Measurements from ENCODE around the gene RPTOR. TPM values are rescaled to one million over a fixed set of nuclear protein-coding genes. Genes with fewer than 3 reads are reported as not detected.

Gene RPTOR
- total RNA-seq, 4 donors from 2014 or later = 34.1 to 65.8 (median 43.6) TPM

- no peaks in the 10 kb centered on the region for H3K9me3 ChIP-seq
- WGBS = 96% methylated on average over 12 of the region's 12 CpGs
- no peaks in the 10 kb centered on the region for H3K36me3 ChIP-seq
- H3K4me1 ChIP-seq = peaks cover 0 to 7% (median 0%) of the 10 kb centered on the region in 4 donors
- H3K27me3 ChIP-seq = no peaks in the 10 kb centered on the region
- TF ChIP-seq POLR2A (IDR thresholded peaks at IDR 0.05; ENCODE audit: low read depth) (no peak), CTCF (IDR thresholded peaks at IDR 0.05) (no peak), EP300 (IDR thresholded peaks at IDR 0.05) (no peak)
- intact Hi-C loops (cut with DNase I) = no loop called here
- no peak for DNase-seq (ENCODE audit: extremely low spot score)
- H3K27ac ChIP-seq (replicated peaks in 1 of 4) = no peak overlapping the region
- no peak overlapping the region for H3K4me3 ChIP-seq
Measured at GRCh38 chr17:80608326-80608725, 63.7 kb downstream of the RPTOR start.

- H3K27me3 ChIP-seq = no peaks in the 10 kb centered on the region
- 91% methylated on average over 5 of the region's 5 CpGs for WGBS
- intact Hi-C loops (cut with DNase I) = no loop called here
- no peak for DNase-seq (ENCODE audit: extremely low spot score)
- no peak overlapping the region for H3K27ac ChIP-seq (replicated peaks in 1 of 4)
- no peaks in the 10 kb centered on the region for H3K36me3 ChIP-seq
- no peaks in the 10 kb centered on the region for H3K9me3 ChIP-seq
- no peak overlapping the region for H3K4me3 ChIP-seq
- no peak for TF ChIP-seq EP300 (IDR thresholded peaks at IDR 0.05)
- no peak for TF ChIP-seq POLR2A (IDR thresholded peaks at IDR 0.05; ENCODE audit: low read depth)
- TF ChIP-seq CTCF (IDR thresholded peaks at IDR 0.05) = no peak
- no peak for TF ChIP-seq POLR2AphosphoS5 (IDR thresholded peaks at IDR 0.05)
- H3K4me1 ChIP-seq = peaks cover 0 to 2% (median 0%) of the 10 kb centered on the region in 4 donors
Measured at GRCh38 chr17:80609757-80610156, 65.1 kb downstream of the RPTOR start.

DNA sequence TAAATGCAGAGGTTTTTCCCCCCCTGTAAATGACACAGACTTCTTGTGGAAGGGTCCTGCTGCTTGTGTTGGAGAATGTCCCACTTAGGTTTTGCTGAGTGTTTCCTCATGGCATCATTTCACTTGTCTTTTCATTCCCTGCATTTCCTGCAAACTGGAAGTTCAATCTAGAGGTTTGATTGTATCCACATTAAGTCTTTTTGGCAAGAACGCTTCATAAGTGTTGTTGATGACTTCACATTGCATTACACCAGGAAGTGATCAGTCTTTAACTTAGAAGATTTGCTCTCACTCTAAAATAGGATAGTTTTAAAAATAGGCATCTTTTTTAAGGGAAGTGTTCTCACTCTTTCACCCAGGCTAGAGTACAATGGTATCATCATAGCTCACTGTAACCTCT, 67.2 kb downstream of the RPTOR start:
- no peak for DNase-seq (ENCODE audit: extremely low spot score)
- Histone ChIP-seq H3K36me3 (no peaks in the 10 kb centered on the region), H3K4me3 (no peak overlapping the region), H3K9me3 (no peaks in the 10 kb centered on the region), H3K4me1 (peaks cover 0 to 2% (median 0%) of the 10 kb centered on the region in 4 donors), H3K27ac (replicated peaks in 1 of 4) (no peak overlapping the region), H3K27me3 (no peaks in the 10 kb centered on the region)
- WGBS = 62% methylated on average over 1 of the region's 1 CpG
- no peak for TF ChIP-seq CTCF (IDR thresholded peaks at IDR 0.05)
- no peak for TF ChIP-seq POLR2A (IDR thresholded peaks at IDR 0.05; ENCODE audit: low read depth)
- TF ChIP-seq POLR2AphosphoS5 (IDR thresholded peaks at IDR 0.05) = no peak
- intact Hi-C loops (cut with DNase I) = no loop called here

- no peaks in the 10 kb centered on the region for H3K36me3 ChIP-seq
Measured at GRCh38 chr17:80612997-80613731, 68.5 kb downstream of the RPTOR start.

More at GRCh38 chr17:80612997-80613731, 68.5 kb downstream of the RPTOR start:
- Histone ChIP-seq H3K27ac (replicated peaks in 1 of 4) (no peak overlapping the region), H3K4me3 (no peak overlapping the region), H3K9me3 (no peaks in the 10 kb centered on the region), H3K4me1 (peaks cover 0 to 2% (median 0%) of the 10 kb centered on the region in 4 donors), H3K27me3 (no peaks in the 10 kb centered on the region)
- DNase-seq (ENCODE audit: extremely low spot score) = no peak
- intact Hi-C loops (cut with DNase I) = no loop called here
- WGBS = 92% methylated on average over 15 of the region's 15 CpGs
- no peak for TF ChIP-seq CTCF (IDR thresholded peaks at IDR 0.05)
- no peak for TF ChIP-seq EP300 (IDR thresholded peaks at IDR 0.05)

All from esophagus muscularis mucosa (tissue), 4 donors.